Gastroesophageal sphincter (tissue), 4 donors: ENCODE results near the gene PPAN. TPM values are rescaled to one million over a fixed set of nuclear protein-coding genes. Genes with fewer than 3 reads are reported as not detected.

Experiments
- ATAC-seq: fragments of 150-250 bp; one replicate; pipeline ENCODE4 v1.9.1; 2016; ENCODE audit warnings: mild to moderate bottlenecking, moderate library complexity
- H3K27ac ChIP-seq, 4 donors: fragments of 200-600 bp; sonication (generic) in 3 of 4; 1 replicate in 3 of 4; 2 replicates in 1 of 4; pipeline ENCODE4 v1.5.1; 2016 to 2019
- H3K27me3 ChIP-seq: fragments of 200-600 bp; sonication (generic); one replicate; pipeline ENCODE4 v1.5.1; 2019
- H3K36me3 ChIP-seq, 2 donors: fragments of 200-600 bp; sonication (generic); one replicate each; pipeline ENCODE4 v1.5.1; 2019; ENCODE audit warnings: control low read depth in 1 of 2
- H3K4me1 ChIP-seq, 3 donors: fragments of 200-600 bp; sonication (generic); 1 replicate in 2 of 3; 2 replicates in 1 of 3; pipeline ENCODE4 v1.5.1; 2016 to 2019; ENCODE audit warnings: control low read depth in 2 of 3
- H3K4me3 ChIP-seq, 2 donors: fragments of 200-600 bp; sonication (generic); one replicate each; pipeline ENCODE4 v1.5.1; 2019; ENCODE audit warnings: mild to moderate bottlenecking in 1 of 2, moderate library complexity in 1 of 2
- H3K9me3 ChIP-seq, 3 donors: fragments of 200-600 bp; sonication (generic); one replicate each; pipeline ENCODE4 v1.5.1; 2017 to 2019; ENCODE audit warnings: control low read depth in 2 of 3
- EP300 ChIP-seq: sonication (generic); formaldehyde crosslinking; IDR thresholded peaks from one replicate; pipeline ENCODE4 v1.6.1; 2017; ENCODE audit warnings: antibody characterized with exemption, mild to moderate bottlenecking
- POLR2A ChIP-seq, 2 donors: fragments of 450-650 bp; IDR thresholded peaks; one replicate each; pipeline ENCODE4 v1.6.1; 2017; ENCODE audit warnings: antibody characterized with exemption in 2 of 2, mild to moderate bottlenecking in 2 of 2, moderate library complexity in 1 of 2
- POLR2AphosphoS5 ChIP-seq: sonication (generic); formaldehyde crosslinking; IDR thresholded peaks from one replicate; pipeline ENCODE4 v1.6.1; 2017; ENCODE audit warnings: antibody characterized with exemption
- WGBS, 2 donors: methylation state at CpG; one replicate each; pipeline ENCODE4 v1.1.5; 2018; ENCODE audit warnings: low coverage in 1 of 2; 5-methylcytosine and 5-hydroxymethylcytosine counted together
- total RNA-seq, 4 donors: library from RNA; depleted of rRNA; stranded (reverse); fragments of >200 nt; gene quantifications; one replicate each; pipeline ENCODE4 v1.1.0, GENCODE V29; 2016
- TF ChIP-seq, protein P1 (sequence below), 4 experiments: fragments of 200-600 bp in 2 of 4; fragments of 450-650 bp in 2 of 4; sonication (generic) in 1 of 4; IDR thresholded peaks; one replicate each; pipeline ENCODE4 v1.5.1; 2017 to 2019; ENCODE audit warnings: antibody characterized with exemption in 4 of 4, mild to moderate bottlenecking in 2 of 4, moderate library complexity in 2 of 4

The PPAN gene
- total RNA-seq, 4 donors from 2014 or later = 22.7 to 40.3 (median 31.5) TPM

DNA sequence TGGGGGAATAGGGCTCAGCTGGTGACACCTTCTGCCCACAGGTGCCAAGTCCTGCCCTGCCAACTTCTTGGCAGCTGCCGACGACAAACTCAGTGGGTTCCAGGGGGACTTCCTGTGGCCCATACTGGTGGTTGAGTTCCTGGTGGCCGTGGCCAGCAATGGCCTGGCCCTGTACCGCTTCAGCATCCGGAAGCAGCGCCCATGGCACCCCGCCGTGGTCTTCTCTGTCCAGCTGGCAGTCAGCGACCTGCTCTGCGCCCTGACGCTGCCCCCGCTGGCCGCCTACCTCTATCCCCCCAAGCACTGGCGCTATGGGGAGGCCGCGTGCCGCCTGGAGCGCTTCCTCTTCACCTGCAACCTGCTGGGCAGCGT lies 7.4 kb downstream of the PPAN start:
- 68% methylated on average over 16 of the region's 19 CpGs; no CpG with 5 or more reads in 1 of the 2 donors for WGBS, 2 donors
- Histone ChIP-seq H3K4me3 (no peak overlapping the region), H3K27ac (peak overlapping the region in 2 of 4 donors; percentile 2 to 31), H3K4me1 (peaks cover 0 to 37% (median 6%) of the 10 kb centered on the region in 3 donors), H3K27me3 (no peaks in the 10 kb centered on the region), H3K9me3 (no peaks in the 10 kb centered on the region), H3K36me3 (peaks cover 0 to 84% of the 10 kb centered on the region in 2 donors)
- peak; percentile 1 for ATAC-seq
- no peak for TF ChIP-seq EP300
- peak; percentile 21 for TF ChIP-seq POLR2AphosphoS5

DNA sequence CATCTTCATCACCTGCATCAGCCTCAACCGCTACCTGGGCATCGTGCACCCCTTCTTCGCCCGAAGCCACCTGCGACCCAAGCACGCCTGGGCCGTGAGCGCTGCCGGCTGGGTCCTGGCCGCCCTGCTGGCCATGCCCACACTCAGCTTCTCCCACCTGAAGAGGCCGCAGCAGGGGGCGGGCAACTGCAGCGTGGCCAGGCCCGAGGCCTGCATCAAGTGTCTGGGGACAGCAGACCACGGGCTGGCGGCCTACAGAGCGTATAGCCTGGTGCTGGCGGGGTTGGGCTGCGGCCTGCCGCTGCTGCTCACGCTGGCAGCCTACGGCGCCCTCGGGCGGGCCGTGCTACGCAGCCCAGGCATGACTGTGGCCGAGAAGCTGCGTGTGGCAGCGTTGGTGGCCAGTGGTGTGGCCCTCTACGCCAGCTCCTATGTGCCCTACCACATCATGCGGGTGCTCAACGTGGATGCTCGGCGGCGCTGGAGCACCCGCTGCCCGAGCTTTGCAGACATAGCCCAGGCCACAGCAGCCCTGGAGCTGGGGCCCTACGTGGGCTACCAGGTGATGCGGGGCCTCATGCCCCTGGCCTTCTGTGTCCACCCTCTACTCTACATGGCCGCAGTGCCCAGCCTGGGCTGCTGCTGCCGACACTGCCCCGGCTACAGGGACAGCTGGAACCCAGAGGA lies 7.9 kb downstream of the PPAN start:
- 67% methylated on average over 1 of the region's 43 CpGs; no CpG with 5 or more reads in 1 of the 2 donors for WGBS, 2 donors
- Histone ChIP-seq H3K27ac (no peak overlapping the region), H3K9me3 (no peaks in the 10 kb centered on the region), H3K27me3 (no peaks in the 10 kb centered on the region), H3K4me1 (peaks cover 3 to 42% (median 11%) of the 10 kb centered on the region in 3 donors), H3K4me3 (no peak overlapping the region), H3K36me3 (peaks cover 0 to 81% of the 10 kb centered on the region in 2 donors)
- peak; percentile 8 for TF ChIP-seq POLR2AphosphoS5
- no peak for TF ChIP-seq EP300
- peak in 1 of 2 donors; percentile 17 for TF ChIP-seq POLR2A (IDR thresholded peaks at IDR 0.05)
- ATAC-seq = peak; percentile 11

DNA sequence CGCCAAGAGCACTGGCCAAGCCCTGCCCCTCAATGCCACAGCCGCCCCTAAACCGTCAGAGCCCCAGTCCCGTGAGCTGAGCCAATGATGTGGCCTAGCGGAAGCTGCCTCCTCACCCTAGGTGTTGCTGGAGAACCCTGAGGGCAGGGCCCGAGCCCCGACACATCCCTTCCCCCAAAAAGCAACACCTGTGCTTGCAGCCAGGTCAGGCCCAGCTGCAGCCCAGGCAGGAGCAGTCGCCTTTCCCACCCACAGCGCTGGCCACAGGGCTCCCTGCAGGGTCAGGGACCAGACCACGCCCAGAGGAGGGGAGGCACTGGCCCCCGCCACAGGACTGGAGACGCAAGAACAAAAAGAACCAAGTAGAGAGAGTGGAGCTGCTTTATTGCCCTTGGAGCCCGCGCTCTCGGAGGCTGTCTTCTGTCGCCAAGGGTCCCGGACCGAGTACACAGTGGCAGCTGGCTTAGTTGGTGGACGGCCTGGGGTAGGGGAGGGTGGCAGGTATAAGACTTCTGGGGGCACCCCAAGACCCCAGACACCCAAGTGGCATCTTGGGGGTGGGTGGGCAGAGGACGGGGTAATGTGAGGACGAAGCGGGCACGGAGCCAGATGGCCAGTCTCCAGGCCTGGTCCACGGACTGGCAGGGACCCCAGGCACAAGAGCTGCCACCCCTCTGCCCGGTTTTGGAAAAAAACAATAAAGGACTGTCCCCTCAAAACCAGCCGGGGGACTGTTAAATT lies 8.7 kb downstream of the PPAN start:
- Histone ChIP-seq H3K4me1 (peaks cover 3 to 46% (median 13%) of the 10 kb centered on the region in 3 donors), H3K27me3 (no peaks in the 10 kb centered on the region), H3K4me3 (no peak overlapping the region), H3K9me3 (no peaks in the 10 kb centered on the region), H3K27ac (no peak overlapping the region), H3K36me3 (peaks cover 0 to 73% of the 10 kb centered on the region in 2 donors)
- no peak for ATAC-seq
- no peak for TF ChIP-seq EP300
- TF ChIP-seq POLR2AphosphoS5 = peak; percentile 12
- WGBS, 2 donors = 40 to 84% methylated on average over 8 to 12 of the region's 26 CpGs

DNA sequence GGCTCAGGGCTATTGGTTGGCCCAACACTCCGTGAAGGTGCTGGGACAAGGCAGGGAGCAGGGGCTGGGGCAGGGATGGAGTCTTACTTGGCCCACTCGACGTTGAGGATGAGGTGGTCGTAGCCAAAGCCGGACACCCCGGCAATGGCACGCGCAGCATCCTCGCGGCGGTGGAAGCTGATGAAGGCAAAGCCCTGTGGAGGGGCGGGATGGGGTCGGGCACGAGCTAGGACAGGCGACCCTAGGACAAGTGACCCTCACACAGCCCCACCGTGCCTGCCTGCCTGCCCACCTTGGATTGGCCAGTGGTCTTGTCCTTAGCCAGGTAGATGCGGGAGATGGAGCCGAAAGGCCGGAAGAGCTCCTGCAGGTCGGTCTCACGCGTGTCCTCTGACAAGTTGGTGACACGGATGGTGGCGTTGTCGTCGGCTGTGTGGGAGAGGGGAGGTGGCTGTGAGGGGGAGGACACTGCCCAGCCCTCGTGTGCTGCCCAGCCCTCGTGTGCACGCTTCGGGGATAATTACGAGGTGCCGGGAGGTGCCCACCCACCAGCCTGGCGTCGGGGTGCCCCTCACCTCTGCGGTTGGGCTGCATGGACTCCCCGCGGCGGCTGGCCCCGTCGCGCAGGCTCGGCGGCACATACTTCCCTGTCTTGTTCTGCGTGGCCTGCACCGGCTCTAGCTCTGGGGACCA lies 9.4 kb downstream of the PPAN start:
- H3K27me3 ChIP-seq = no peaks in the 10 kb centered on the region
- no peaks in the 10 kb centered on the region for H3K9me3 ChIP-seq
- H3K4me3 ChIP-seq = no peak overlapping the region
- TF ChIP-seq POLR2A (IDR thresholded peaks at IDR 0.05) (no peak), POLR2AphosphoS5 (peak; percentile 5), EP300 (no peak)
- TF ChIP-seq, protein P1, sequence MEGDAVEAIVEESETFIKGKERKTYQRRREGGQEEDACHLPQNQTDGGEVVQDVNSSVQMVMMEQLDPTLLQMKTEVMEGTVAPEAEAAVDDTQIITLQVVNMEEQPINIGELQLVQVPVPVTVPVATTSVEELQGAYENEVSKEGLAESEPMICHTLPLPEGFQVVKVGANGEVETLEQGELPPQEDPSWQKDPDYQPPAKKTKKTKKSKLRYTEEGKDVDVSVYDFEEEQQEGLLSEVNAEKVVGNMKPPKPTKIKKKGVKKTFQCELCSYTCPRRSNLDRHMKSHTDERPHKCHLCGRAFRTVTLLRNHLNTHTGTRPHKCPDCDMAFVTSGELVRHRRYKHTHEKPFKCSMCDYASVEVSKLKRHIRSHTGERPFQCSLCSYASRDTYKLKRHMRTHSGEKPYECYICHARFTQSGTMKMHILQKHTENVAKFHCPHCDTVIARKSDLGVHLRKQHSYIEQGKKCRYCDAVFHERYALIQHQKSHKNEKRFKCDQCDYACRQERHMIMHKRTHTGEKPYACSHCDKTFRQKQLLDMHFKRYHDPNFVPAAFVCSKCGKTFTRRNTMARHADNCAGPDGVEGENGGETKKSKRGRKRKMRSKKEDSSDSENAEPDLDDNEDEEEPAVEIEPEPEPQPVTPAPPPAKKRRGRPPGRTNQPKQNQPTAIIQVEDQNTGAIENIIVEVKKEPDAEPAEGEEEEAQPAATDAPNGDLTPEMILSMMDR (IDR thresholded peaks at IDR 0.05) = no peak
- no peak overlapping the region for H3K27ac ChIP-seq
- H3K36me3 ChIP-seq = peaks cover 0 to 66% of the 10 kb centered on the region in 2 donors
- no peak for ATAC-seq
- WGBS, 2 donors = 74 to 86% methylated on average over 7 to 20 of the region's 45 CpGs
- H3K4me1 ChIP-seq = peaks cover 3 to 54% (median 13%) of the 10 kb centered on the region in 3 donors

DNA sequence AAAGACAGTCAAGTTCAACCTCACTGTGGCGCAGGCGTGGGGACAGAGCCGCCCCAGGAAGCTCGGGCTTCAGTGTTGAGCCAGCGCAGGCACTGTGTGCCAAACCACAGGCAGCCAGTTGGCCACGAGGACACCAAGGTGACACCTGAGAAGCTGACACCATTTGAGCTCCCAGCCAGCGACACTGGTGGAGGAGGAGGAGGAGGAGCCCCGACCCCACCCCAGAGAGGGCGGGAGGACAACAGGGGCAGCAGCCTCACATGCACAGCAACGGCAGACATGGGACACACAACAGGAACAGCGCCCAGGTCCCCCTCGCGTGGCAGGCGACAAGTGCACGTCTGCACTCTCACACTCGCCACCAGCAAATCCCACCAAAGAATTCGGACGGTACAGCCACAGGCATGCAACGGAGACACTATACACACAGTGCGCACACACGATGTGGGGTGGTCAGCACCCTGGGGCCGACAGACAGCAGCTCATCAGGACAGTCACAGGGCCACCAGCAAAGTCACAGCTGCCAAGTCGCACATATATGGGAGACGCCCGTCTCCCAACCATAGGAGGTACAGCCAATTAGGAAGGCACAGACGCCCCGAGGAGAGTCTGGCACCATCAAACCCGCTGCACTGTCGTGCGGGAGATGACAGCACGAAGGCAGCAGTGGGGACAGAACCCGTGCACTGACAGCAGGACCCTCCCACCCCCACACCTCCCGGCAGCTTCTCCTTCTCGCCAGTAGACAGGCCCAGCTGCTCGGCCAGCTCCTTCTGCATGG lies 10.1 kb downstream of the PPAN start:
- no peak overlapping the region for H3K27ac ChIP-seq
- H3K27me3 ChIP-seq = no peaks in the 10 kb centered on the region
- ATAC-seq = no peak
- no peak overlapping the region for H3K4me3 ChIP-seq
- no peaks in the 10 kb centered on the region for H3K9me3 ChIP-seq
- peaks cover 0 to 59% of the 10 kb centered on the region in 2 donors for H3K36me3 ChIP-seq
- no CpG with 5 or more reads among the region's 35 CpGs for WGBS, 2 donors
- TF ChIP-seq EP300 (no peak), POLR2AphosphoS5 (no peak), POLR2A (IDR thresholded peaks at IDR 0.05) (no peak)
- TF ChIP-seq, protein P1 (IDR thresholded peaks at IDR 0.05) = no peak
- peaks cover 3 to 61% (median 13%) of the 10 kb centered on the region in 3 donors for H3K4me1 ChIP-seq
